GM13977 (cell line): ENCODE data around the gene PPP6R2.
A peak's percentile ranks its signal among the peaks of the same experiment; 100 is the strongest.

Experiments
- DNase-seq: peaks from one replicate; pipeline ENCODE4 v3.0.0; 2012; ENCODE audit warnings: low spot score
- CTCF ChIP-seq: IDR thresholded peaks from 2 replicates; pipeline ENCODE4 v1.5.1; 2012; ENCODE audit warnings: mild to moderate bottlenecking, control low read depth; ENCODE audit not compliant: insufficient read depth; ENCODE audit errors: extremely low read depth, missing control alignments
- in situ Hi-C: fragments of 300-500 bp; cut with MboI; formaldehyde crosslinking; loops from one replicate; pipeline ENCODE4 v1.12.0; 2022; ENCODE audit warnings: low sequenced_read_pairs, low pct_unique_long_range_greater_than_20kb, mixed read lengths, inconsistent platforms; ENCODE audit not compliant: unreplicated experiment

The PPP6R2 gene

GRCh38 chr22:50314455-50315288, 28.5 kb upstream of the PPP6R2 start:
- TF ChIP-seq CTCF, result no peak
- in situ Hi-C loops, result no loop called here
- DNase-seq, result peak; percentile 89

- no peak for TF ChIP-seq CTCF
- in situ Hi-C loops, result no loop called here
- no peak for DNase-seq
These were observed 27.6 kb upstream of the PPP6R2 start for GRCh38 chr22:50315289-50316113.

- no peak for TF ChIP-seq CTCF
- DNase-seq, result peak; percentile 24
- in situ Hi-C loops, result no loop called here
These were observed 26.7 kb upstream of the PPP6R2 start for GRCh38 chr22:50316114-50317065.

GRCh38 chr22:50317178-50317577, 25.9 kb upstream of the PPP6R2 start:
- in situ Hi-C loops, result no loop called here
- peak; percentile 23 for DNase-seq
- TF ChIP-seq CTCF, result no peak

GRCh38 chr22:50317674-50318073, 25.5 kb upstream of the PPP6R2 start:
- in situ Hi-C loops, result no loop called here
- no peak for TF ChIP-seq CTCF
- peak; percentile 15 for DNase-seq

GRCh38 chr22:50318356-50318697, 24.8 kb upstream of the PPP6R2 start:
- TF ChIP-seq CTCF, result no peak
- DNase-seq, result no peak
- in situ Hi-C loops, result no loop called here
